ENCODE data around the gene GSAP.
"Not testable (repeated sequence)": the region's sequence is repeated elsewhere in the genome, so short reads cannot be mapped to it uniquely, and the experiment has no call there.

Gene GSAP, protein sequence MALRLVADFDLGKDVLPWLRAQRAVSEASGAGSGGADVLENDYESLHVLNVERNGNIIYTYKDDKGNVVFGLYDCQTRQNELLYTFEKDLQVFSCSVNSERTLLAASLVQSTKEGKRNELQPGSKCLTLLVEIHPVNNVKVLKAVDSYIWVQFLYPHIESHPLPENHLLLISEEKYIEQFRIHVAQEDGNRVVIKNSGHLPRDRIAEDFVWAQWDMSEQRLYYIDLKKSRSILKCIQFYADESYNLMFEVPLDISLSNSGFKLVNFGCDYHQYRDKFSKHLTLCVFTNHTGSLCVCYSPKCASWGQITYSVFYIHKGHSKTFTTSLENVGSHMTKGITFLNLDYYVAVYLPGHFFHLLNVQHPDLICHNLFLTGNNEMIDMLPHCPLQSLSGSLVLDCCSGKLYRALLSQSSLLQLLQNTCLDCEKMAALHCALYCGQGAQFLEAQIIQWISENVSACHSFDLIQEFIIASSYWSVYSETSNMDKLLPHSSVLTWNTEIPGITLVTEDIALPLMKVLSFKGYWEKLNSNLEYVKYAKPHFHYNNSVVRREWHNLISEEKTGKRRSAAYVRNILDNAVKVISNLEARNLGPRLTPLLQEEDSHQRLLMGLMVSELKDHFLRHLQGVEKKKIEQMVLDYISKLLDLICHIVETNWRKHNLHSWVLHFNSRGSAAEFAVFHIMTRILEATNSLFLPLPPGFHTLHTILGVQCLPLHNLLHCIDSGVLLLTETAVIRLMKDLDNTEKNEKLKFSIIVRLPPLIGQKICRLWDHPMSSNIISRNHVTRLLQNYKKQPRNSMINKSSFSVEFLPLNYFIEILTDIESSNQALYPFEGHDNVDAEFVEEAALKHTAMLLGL

DNA sequence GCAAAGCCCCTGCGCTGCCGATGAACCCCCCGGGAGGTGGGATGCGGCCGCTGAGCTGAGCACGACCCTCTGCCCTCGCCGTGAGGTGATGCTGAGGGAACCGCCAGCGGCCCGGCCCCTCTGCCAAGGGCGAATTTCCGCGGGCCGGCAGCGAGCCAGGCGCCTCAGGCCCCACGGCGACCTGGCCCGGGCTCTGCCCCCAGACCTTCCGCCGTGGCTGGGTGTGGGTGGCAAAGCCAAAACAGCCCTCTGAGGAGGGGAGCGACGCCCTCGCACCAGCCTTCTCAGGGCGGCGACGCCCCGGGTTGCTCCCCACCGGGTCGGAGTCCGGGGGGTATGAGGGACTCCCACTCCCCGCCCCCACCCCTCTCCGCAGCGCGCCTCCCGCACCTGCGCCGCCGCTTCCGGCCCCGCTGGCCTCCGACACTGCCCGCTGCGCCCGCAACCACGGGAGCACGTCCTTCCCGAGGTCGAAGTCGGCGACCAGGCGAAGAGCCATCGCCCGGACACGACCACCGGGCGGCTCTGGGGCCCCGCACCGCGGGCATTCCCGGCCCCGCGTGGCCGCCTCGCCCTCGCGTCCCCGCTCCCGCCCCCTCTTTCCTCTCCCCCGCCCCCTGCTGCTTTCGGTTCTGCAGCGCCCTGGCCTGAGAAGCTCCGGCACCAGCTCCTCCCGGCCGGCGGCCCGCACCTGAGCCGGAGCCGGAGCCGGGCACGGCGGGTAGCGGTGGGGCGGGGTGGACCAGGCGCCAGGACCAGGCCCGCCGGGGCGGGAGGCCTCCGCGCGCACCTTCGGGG lies at the start of gene GSAP:
GSAP (minus strand) TSS at position 527 of the 798 bp plus-strand sequence; CDS start at position 499, 28 bp downstream.
- peak within 1 kb of the TSS; percentile 71 for H3K27ac ChIP-seq
- TF ChIP-seq ZFX (IDR thresholded peaks at IDR 0.05; ENCODE audit: borderline replicate concordance), result 0 out of 2 replicates have a peak, but pooled peaks have one; percentile 77
- TF ChIP-seq, protein P1, sequence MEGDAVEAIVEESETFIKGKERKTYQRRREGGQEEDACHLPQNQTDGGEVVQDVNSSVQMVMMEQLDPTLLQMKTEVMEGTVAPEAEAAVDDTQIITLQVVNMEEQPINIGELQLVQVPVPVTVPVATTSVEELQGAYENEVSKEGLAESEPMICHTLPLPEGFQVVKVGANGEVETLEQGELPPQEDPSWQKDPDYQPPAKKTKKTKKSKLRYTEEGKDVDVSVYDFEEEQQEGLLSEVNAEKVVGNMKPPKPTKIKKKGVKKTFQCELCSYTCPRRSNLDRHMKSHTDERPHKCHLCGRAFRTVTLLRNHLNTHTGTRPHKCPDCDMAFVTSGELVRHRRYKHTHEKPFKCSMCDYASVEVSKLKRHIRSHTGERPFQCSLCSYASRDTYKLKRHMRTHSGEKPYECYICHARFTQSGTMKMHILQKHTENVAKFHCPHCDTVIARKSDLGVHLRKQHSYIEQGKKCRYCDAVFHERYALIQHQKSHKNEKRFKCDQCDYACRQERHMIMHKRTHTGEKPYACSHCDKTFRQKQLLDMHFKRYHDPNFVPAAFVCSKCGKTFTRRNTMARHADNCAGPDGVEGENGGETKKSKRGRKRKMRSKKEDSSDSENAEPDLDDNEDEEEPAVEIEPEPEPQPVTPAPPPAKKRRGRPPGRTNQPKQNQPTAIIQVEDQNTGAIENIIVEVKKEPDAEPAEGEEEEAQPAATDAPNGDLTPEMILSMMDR (IDR thresholded peaks at IDR 0.05), result peak; percentile 52; the same call in 1 of the 2 replicates

DNA sequence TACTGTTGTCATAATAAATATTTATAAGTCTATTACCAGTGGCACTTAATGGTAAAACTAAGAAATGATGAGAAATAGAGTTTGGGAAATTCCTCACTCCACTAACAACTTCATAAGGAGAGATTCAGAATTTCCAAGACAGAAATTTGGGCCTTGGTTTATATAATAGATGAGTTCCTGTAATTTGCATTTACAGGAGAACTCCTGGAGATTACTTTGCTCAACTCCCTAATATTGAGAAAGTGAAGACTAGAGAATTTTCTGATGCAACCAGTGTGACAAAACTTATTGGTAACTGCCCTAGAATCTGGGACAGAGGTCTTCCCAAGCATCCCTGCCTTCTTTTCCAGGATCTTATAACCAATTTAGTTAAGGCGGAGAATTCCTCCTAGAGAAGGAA lies 49.1 kb upstream of the GSAP start:
- TF ChIP-seq, protein P1 (IDR thresholded peaks at IDR 0.05), result no peak
- no peak for TF ChIP-seq ZFX (IDR thresholded peaks at IDR 0.05; ENCODE audit: borderline replicate concordance)
- no peak overlapping the region for H3K27ac ChIP-seq

GRCh38 chr7:77464589-77464988 lies 48.4 kb upstream of the GSAP start:
- no peak overlapping the region for H3K27ac ChIP-seq
- no peak for TF ChIP-seq ZFX (IDR thresholded peaks at IDR 0.05; ENCODE audit: borderline replicate concordance)
- TF ChIP-seq, protein P1 (IDR thresholded peaks at IDR 0.05), result no peak

GRCh38 chr7:77463632-77464031 lies 47.5 kb upstream of the GSAP start:
- H3K27ac ChIP-seq, result not testable (repeated sequence)

DNA sequence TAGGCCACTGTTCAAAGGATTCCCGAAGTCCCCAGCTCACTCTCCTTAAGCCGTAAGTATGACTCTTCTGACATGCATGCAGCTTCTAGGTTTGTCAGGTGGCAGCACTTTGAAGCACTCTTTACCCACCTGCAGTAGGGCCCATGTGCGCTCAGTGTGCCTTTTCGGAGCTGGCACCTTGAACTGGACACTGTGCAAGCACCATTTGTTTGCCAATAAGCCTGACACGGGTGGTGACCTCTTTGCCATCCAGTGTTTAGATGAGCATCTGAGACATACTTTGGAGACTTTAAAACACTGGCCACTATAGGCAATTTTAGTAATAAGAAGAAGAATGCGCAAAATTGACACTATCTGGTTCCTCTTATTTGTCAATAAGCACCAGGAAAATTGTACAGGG lies 45.7 kb upstream of the GSAP start:
- no peak overlapping the region for H3K27ac ChIP-seq
- TF ChIP-seq, protein P1 (IDR thresholded peaks at IDR 0.05), result no peak
- TF ChIP-seq ZFX (IDR thresholded peaks at IDR 0.05; ENCODE audit: borderline replicate concordance), result no peak

DNA sequence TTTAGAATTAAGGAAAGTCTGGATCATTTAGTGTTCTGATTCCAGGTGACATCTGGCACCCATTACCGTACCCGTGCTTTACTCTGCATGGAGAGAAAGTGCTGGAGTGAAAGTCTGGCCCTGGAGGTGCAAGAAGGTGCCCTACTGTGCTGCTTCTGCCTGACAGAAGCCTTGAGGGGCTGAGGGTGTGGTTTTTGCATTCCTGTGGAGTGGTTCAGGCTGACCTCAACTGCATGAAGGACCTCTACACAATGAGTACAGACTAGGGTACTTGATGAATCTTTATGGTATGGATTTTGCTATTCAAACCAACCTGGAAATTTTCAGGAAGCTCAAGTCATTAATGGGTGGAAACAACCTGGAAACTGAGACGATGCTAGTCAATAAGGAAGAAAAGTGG lies 45.1 kb upstream of the GSAP start:
- H3K27ac ChIP-seq, result no peak overlapping the region
- TF ChIP-seq, protein P1 (IDR thresholded peaks at IDR 0.05), result no peak
- no peak for TF ChIP-seq ZFX (IDR thresholded peaks at IDR 0.05; ENCODE audit: borderline replicate concordance)

DNA sequence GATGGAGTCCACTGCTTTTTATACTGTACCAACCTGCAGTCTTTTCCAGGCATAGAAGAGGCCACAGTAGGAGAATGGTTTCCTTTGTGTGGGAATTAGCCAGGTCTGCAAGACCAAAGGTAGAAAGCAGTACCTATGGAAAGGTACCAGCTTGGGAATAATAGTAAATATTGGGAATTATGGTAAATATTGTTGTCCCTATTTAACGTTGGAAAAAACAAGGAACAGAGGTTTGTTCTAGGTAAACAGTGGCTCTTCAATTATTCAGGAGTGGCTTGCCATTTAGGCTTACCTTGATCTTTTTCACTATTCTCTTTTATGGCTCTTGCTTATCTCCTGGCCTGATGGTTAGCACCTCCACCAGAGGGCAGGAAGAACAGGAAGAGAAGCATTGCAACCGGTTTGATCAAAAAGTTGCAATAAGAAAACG lies 43.9 kb upstream of the GSAP start:
- TF ChIP-seq ZFX (IDR thresholded peaks at IDR 0.05; ENCODE audit: borderline replicate concordance), result no peak
- TF ChIP-seq, protein P1 (IDR thresholded peaks at IDR 0.05), result peak; percentile 74

More for the DNA sequence above, 43.9 kb upstream of the GSAP start:
- peak overlapping the region; percentile 60 for H3K27ac ChIP-seq
